Endothelial cell of umbilical vein (primary cell): Measurements from ENCODE around the gene EFCAB8. TPM values are rescaled to one million over a fixed set of nuclear protein-coding genes. Genes with fewer than 3 reads are reported as not detected.

Experiments
- BruUV-seq: library from RNA; stranded (reverse); fragments of 400-500 nt; replicated peaks from 2 replicates; lab custom pipeline; 2021; lab: Mats Ljungman, UMichigan
- CTCF ChIA-PET: fragments of 300-600, 350-600 bp; sonication (Branson Sonifier 250); formaldehyde crosslinking; loops from one replicate; lab custom pipeline; 2021; ENCODE audit warnings: antibody characterized with exemption, inconsistent platforms; lab: Charles Lee
- POLR2A ChIA-PET: fragments of 300-600, 350-600 bp; sonication (Branson Sonifier 250); formaldehyde crosslinking; loops from one replicate; lab custom pipeline; 2021; ENCODE audit warnings: antibody characterized with exemption, inconsistent platforms; lab: Charles Lee
- DNase-seq: peaks from one replicate; pipeline ENCODE4 v3.0.0-alpha.2; 2011; ENCODE audit warnings: low read depth, low spot score
- FAIRE-seq: peaks from 2 replicates; lab custom pipeline; 2011; peaks lifted over from hg19 to GRCh38; lab: Jason Lieb, UNC
- H2AFZ ChIP-seq: 2 replicates; pipeline ENCODE4 v1.6.0; 2012; ENCODE audit warnings: low read depth, low read length, control low read depth, inconsistent platforms
- H3K27ac ChIP-seq: 2 replicates; pipeline ENCODE4 v1.5.1; 2011; ENCODE audit warnings: low read depth, mild to moderate bottlenecking, control low read depth, low read length, moderate library complexity; ENCODE audit not compliant: insufficient read depth
- H3K27me3 ChIP-seq, 2 experiments: 2 replicates each; pipeline versions ENCODE4 v1.6.0 to v1.6.1; 2011; ENCODE audit warnings: low read length in 2 of 2, mixed read lengths in 1 of 2; ENCODE audit not compliant: control insufficient read depth in 2 of 2, insufficient read depth in 2 of 2
- H3K36me3 ChIP-seq, 2 experiments: 2 replicates in 1 of 2; 3 replicates in 1 of 2; pipeline ENCODE4 v1.5.1; 2011; ENCODE audit warnings: low read length in 2 of 2, mild to moderate bottlenecking in 1 of 2, moderate library complexity in 1 of 2; ENCODE audit not compliant: control insufficient read depth in 2 of 2, insufficient read depth in 2 of 2; ENCODE audit errors: extremely low read depth in 1 of 2
- H3K4me1 ChIP-seq: 3 replicates; pipeline ENCODE4 v1.5.1; 2011; ENCODE audit warnings: mild to moderate bottlenecking, low read length; ENCODE audit not compliant: control insufficient read depth, insufficient read depth; ENCODE audit errors: extremely low read depth
- H3K4me2 ChIP-seq: 2 replicates; pipeline ENCODE4 v1.6.1; 2011; ENCODE audit warnings: low read length, control low read depth, mixed read lengths; ENCODE audit not compliant: insufficient read depth
- H3K4me3 ChIP-seq, 3 experiments: fragments of 200-600 bp in 1 of 3; sonication (generic), shearing (Covaris generic) in 1 of 3; replicated peaks in 1 of 3; 2 replicates each; pipeline ENCODE4 v1.5.1; 2011 to 2016; ENCODE audit warnings: control low read depth in 3 of 3, low read length in 3 of 3, mild to moderate bottlenecking in 2 of 3, inconsistent platforms in 1 of 3, low read depth in 1 of 3, moderate library complexity in 1 of 3; ENCODE audit not compliant: insufficient read depth in 1 of 3
- H3K79me2 ChIP-seq: 2 replicates; pipeline ENCODE4 v1.6.0; 2012; ENCODE audit warnings: low read length, inconsistent platforms; ENCODE audit not compliant: control insufficient read depth, insufficient read depth
- H3K9ac ChIP-seq: replicated peaks from 2 replicates; pipeline ENCODE3; 2011; ENCODE audit warnings: low read length, control low read depth; ENCODE audit not compliant: insufficient read depth; ENCODE audit errors: extremely low read depth
- H3K9me1 ChIP-seq: replicated peaks from 3 replicates; pipeline ENCODE4 v1.6.0; 2011; ENCODE audit warnings: mild to moderate bottlenecking, low read length; ENCODE audit not compliant: control insufficient read depth, insufficient read depth; ENCODE audit errors: extremely low read depth
- H3K9me3 ChIP-seq: replicated peaks from 2 replicates; pipeline ENCODE4 v1.5.1; 2012; ENCODE audit warnings: low read length, inconsistent platforms; ENCODE audit not compliant: control insufficient read depth, insufficient read depth
- H4K20me1 ChIP-seq: replicated peaks from 2 replicates; pipeline ENCODE3; 2011; ENCODE audit warnings: mild to moderate bottlenecking, low read length; ENCODE audit not compliant: control insufficient read depth, insufficient read depth; ENCODE audit errors: extremely low read depth
- EZH2 ChIP-seq: IDR thresholded peaks from 2 replicates; pipeline ENCODE4 v1.6.1; 2012; ENCODE audit warnings: borderline replicate concordance, low read depth, mild to moderate bottlenecking, moderate library complexity, low read length, inconsistent platforms; ENCODE audit not compliant: severe bottlenecking
- FOS ChIP-seq: IDR thresholded peaks from 2 replicates; pipeline ENCODE4 v1.6.1; 2011; ENCODE audit warnings: mild to moderate bottlenecking, low read length, moderate library complexity, borderline replicate concordance; ENCODE audit not compliant: insufficient read depth
- GATA2 ChIP-seq: IDR thresholded peaks from 2 replicates; pipeline ENCODE4 v1.7.0; 2011; ENCODE audit warnings: low read depth, mild to moderate bottlenecking, moderate library complexity, mixed read lengths, low read length; ENCODE audit not compliant: insufficient read length, insufficient read depth
- JUN ChIP-seq: IDR thresholded peaks from 2 replicates; pipeline ENCODE4 v1.6.1; 2011; ENCODE audit warnings: borderline replicate concordance, low read depth; ENCODE audit not compliant: insufficient read length, insufficient read depth
- MYC ChIP-seq: IDR thresholded peaks from one replicate; pipeline ENCODE4 v1.6.1; 2011; ENCODE audit warnings: mild to moderate bottlenecking, low read depth, low read length
- POLR2A ChIP-seq: IDR thresholded peaks from 2 replicates; pipeline ENCODE4 v1.6.1; 2012; ENCODE audit warnings: low read depth, mild to moderate bottlenecking, control low read depth, low read length
- POLR2AphosphoS5 ChIP-seq: IDR thresholded peaks from 2 replicates; pipeline ENCODE4 v1.6.1; 2012; ENCODE audit warnings: low read depth, mild to moderate bottlenecking, control low read depth, low read length, moderate library complexity; ENCODE audit not compliant: insufficient read depth
- dilution Hi-C: fragments of 300-500 bp; cut with MboI; formaldehyde crosslinking; loops from one replicate; pipeline ENCODE4 v1.15.0; 2019; ENCODE audit warnings: low sequenced_read_pairs; ENCODE audit not compliant: extremely low pct_ligation_motif_present
- intact Hi-C: fragments of 100-400 bp; cut with micrococcal nuclease; formaldehyde crosslinking; loops from one replicate; pipeline ENCODE4 v1.10.0; 2022
- polyA plus RNA-seq, 4 experiments: library from polyadenylated mRNA; depleted of rRNA in 3 of 4; stranded (reverse) in 3 of 4; unstranded in 1 of 4; fragments of >200 nt; gene quantifications; 2 replicates each; pipeline versions ENCODE4 v1.2.1 to v1.2.3, GENCODE V29; 2011 to 2012; ENCODE audit warnings: missing spikeins in 1 of 4
- total RNA-seq: library from RNA; stranded (reverse); gene quantifications from 2 replicates; pipeline ENCODE4 v1.2.3, GENCODE V29; 2021
- TF ChIP-seq, protein P1 (sequence below): IDR thresholded peaks from 2 replicates; pipeline ENCODE4 v1.6.1; 2011; ENCODE audit not compliant: insufficient read depth, insufficient read length
- TF ChIP-seq, protein P2 (sequence below), 2 donors: IDR thresholded peaks; 1 replicate in 1 of 2; 2 replicates in 1 of 2; pipeline ENCODE4 v1.5.1; 2011; ENCODE audit warnings: low read length in 2 of 2, mild to moderate bottlenecking in 2 of 2, moderate library complexity in 2 of 2, control low read depth in 1 of 2, inconsistent platforms in 1 of 2, low read depth in 1 of 2; ENCODE audit not compliant: insufficient read depth in 1 of 2; ENCODE audit errors: extremely low read depth in 1 of 2

Gene EFCAB8
- total and polyA plus RNA-seq, 2 donors (not counting 3 experiments of a cell fraction or from before 2014, with no cell fraction given), result 0.01 to 0.31 TPM

DNA sequence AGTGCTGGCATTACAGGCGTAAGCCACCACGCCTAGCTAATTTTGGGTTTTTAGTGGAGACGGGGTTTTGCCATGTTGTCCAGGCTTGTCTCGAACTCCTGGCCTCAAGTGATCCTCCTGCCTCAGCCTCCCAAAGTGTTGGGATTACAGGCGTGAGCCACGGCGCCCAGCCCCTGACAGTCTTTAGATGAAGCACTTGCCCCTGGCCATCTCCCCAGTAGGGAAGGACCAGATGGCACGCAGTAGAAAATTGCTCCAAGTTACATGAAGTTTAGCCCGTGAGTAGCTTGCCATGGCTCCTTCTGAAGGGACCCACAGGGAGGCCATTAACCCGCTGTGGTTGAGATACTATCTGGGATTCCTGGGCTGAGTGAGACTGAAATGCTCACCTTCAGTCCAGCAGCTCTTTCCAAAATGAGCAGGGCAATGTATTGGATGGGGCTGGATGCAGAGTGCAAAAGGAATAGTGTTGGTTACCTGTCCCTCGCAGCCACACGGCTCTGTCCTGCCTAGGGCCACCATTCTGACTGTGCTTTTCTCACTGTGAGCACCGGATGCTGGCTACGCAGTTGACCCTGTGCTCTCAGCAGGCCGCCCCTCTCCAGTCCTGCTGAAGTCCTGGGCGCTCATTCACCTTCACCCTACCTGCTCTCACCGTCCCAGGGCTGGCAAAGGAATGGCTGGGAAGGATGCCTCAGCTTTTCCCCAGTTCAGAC is 66.9 kb downstream of the EFCAB8 start:
- Histone ChIP-seq H3K4me2 (no peak overlapping the region), H3K9ac (no peak overlapping the region), H3K79me2 (no peaks in the 10 kb centered on the region), H3K4me1 (no peaks in the 10 kb centered on the region), H3K9me1 (no peaks in the 10 kb centered on the region), H3K27ac (no peak overlapping the region), H4K20me1 (no peaks in the 10 kb centered on the region), H3K4me3 (no peak overlapping the region), H2AFZ (no peak overlapping the region), H3K36me3 (no peaks in the 10 kb centered on the region), H3K9me3 (no peaks in the 10 kb centered on the region), H3K27me3 (peaks cover 0 to 8% of the 10 kb centered on the region in 2 experiments)
- TF ChIP-seq, protein P1, sequence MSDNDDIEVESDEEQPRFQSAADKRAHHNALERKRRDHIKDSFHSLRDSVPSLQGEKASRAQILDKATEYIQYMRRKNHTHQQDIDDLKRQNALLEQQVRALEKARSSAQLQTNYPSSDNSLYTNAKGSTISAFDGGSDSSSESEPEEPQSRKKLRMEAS, result no peak
- TF ChIP-seq GATA2 (no peak), MYC (no peak), EZH2 (no peak), POLR2AphosphoS5 (no peak), POLR2A (no peak), FOS (no peak), JUN (no peak)
- TF ChIP-seq, protein P2, sequence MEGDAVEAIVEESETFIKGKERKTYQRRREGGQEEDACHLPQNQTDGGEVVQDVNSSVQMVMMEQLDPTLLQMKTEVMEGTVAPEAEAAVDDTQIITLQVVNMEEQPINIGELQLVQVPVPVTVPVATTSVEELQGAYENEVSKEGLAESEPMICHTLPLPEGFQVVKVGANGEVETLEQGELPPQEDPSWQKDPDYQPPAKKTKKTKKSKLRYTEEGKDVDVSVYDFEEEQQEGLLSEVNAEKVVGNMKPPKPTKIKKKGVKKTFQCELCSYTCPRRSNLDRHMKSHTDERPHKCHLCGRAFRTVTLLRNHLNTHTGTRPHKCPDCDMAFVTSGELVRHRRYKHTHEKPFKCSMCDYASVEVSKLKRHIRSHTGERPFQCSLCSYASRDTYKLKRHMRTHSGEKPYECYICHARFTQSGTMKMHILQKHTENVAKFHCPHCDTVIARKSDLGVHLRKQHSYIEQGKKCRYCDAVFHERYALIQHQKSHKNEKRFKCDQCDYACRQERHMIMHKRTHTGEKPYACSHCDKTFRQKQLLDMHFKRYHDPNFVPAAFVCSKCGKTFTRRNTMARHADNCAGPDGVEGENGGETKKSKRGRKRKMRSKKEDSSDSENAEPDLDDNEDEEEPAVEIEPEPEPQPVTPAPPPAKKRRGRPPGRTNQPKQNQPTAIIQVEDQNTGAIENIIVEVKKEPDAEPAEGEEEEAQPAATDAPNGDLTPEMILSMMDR (IDR thresholded peaks at IDR 0.05; ENCODE audit: extremely low read depth in 1 of 2, insufficient read depth in 1 of 2, low read depth in 1 of 2, low read length in 2 of 2), result no peak
- FAIRE-seq (no peak), DNase-seq (no peak)
- intact Hi-C loops, result no loop called here
- no TSS peak for BruUV-seq
- ChIA-PET POLR2A (no interaction called here), CTCF (no interaction called here)
- dilution Hi-C loops, result no loop called here
